ENCODE data around the gene DMPK.

DNA sequence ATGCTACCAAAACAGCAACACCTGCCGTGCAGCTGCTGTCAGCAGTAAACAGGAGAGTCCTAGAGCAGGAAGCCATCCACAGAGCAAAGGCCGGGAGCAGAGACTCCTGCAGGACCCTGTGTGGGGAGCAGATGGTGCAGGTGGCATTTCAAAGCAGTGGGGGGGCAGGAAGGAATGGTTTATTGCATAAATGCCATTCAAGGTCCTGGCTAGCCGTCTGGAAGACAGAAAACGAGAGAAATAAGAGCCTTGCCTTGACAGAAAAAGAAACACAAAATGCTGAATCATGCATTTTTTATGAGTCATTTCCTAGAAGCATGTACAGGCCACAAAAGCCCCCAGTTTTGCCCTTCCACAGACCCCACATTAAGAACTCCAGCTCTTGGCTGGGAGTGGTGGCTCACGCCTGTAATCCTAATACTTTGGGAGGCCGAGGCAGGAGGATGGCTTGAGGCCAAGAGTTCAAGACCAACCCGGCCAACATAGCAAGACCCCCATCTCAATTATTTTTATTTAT, 27.4 kb upstream of the DMPK start:
- TF ChIP-seq, protein P1, sequence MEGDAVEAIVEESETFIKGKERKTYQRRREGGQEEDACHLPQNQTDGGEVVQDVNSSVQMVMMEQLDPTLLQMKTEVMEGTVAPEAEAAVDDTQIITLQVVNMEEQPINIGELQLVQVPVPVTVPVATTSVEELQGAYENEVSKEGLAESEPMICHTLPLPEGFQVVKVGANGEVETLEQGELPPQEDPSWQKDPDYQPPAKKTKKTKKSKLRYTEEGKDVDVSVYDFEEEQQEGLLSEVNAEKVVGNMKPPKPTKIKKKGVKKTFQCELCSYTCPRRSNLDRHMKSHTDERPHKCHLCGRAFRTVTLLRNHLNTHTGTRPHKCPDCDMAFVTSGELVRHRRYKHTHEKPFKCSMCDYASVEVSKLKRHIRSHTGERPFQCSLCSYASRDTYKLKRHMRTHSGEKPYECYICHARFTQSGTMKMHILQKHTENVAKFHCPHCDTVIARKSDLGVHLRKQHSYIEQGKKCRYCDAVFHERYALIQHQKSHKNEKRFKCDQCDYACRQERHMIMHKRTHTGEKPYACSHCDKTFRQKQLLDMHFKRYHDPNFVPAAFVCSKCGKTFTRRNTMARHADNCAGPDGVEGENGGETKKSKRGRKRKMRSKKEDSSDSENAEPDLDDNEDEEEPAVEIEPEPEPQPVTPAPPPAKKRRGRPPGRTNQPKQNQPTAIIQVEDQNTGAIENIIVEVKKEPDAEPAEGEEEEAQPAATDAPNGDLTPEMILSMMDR (IDR thresholded peaks at IDR 0.05), result no peak
- TF ChIP-seq POLR2A (IDR thresholded peaks at IDR 0.05), result no peak

All from body of pancreas (tissue), 4 donors.